DND-41 (cell line): Measurements from ENCODE around the gene OR51M1.
A peak's percentile ranks its signal among the peaks of the same experiment; 100 is the strongest.

ENCODE experiments used
- ATAC-seq: fragments of 200-7000 bp; cut with Tn5 transposase; 3 replicates; pipeline ENCODE4 v1.9.1; 2021; ENCODE audit warnings: low read depth; ENCODE audit not compliant: insufficient read depth
- DNase-seq: peaks from one replicate; pipeline ENCODE4 v3.0.0-alpha.2; 2020
- H2AFZ ChIP-seq: 2 replicates; pipeline ENCODE4 v1.6.0; 2012; ENCODE audit warnings: low read depth, low read length
- H3K27ac ChIP-seq: 2 replicates; pipeline ENCODE4 v1.5.1; 2012; ENCODE audit warnings: low read length, inconsistent platforms
- H3K27me3 ChIP-seq: fragments of 200-600 bp; sonication (generic); 2 replicates; pipeline ENCODE4 v1.6.0; 2012; ENCODE audit warnings: low read length, mild to moderate bottlenecking, inconsistent platforms; ENCODE audit not compliant: insufficient read depth, poor library complexity
- H3K36me3 ChIP-seq: 2 replicates; pipeline ENCODE4 v1.5.1; 2012; ENCODE audit warnings: low read length, inconsistent platforms; ENCODE audit not compliant: insufficient read depth
- H3K4me1 ChIP-seq: 2 replicates; pipeline ENCODE4 v1.5.1; 2012; ENCODE audit warnings: mild to moderate bottlenecking, low read length; ENCODE audit not compliant: insufficient read depth
- H3K4me2 ChIP-seq: 2 replicates; pipeline ENCODE4 v1.6.0; 2012; ENCODE audit warnings: mild to moderate bottlenecking, moderate library complexity, low read length, inconsistent platforms; ENCODE audit not compliant: insufficient read depth
- H3K4me3 ChIP-seq, 2 experiments: fragments of 200-600 bp in 1 of 2; shearing (Covaris generic) in 1 of 2; 2 replicates each; pipeline ENCODE4 v1.5.1; 2012 to 2016; ENCODE audit warnings: inconsistent platforms in 2 of 2, low read length in 2 of 2, mild to moderate bottlenecking in 2 of 2, low read depth in 1 of 2, moderate library complexity in 1 of 2
- H3K79me2 ChIP-seq: 2 replicates; pipeline ENCODE4 v1.6.0; 2012; ENCODE audit warnings: low read length, inconsistent platforms; ENCODE audit not compliant: insufficient read depth
- H3K9ac ChIP-seq: 2 replicates; pipeline ENCODE4 v1.6.0; 2012; ENCODE audit warnings: low read depth, mild to moderate bottlenecking, inconsistent platforms, low read length, moderate library complexity
- H3K9me3 ChIP-seq: 2 replicates; pipeline ENCODE4 v1.5.1; 2012; ENCODE audit warnings: low read length, moderate library complexity, mild to moderate bottlenecking, inconsistent platforms; ENCODE audit not compliant: insufficient read depth, severe bottlenecking
- H4K20me1 ChIP-seq: 2 replicates; pipeline ENCODE4 v1.6.0; 2012; ENCODE audit warnings: low read length; ENCODE audit not compliant: insufficient read depth
- CTCF ChIP-seq: IDR thresholded peaks from 2 replicates; pipeline ENCODE4 v1.5.1; 2012; ENCODE audit warnings: borderline replicate concordance, low read length, moderate library complexity, mild to moderate bottlenecking; ENCODE audit not compliant: poor library complexity, severe bottlenecking; ENCODE audit errors: extremely low read depth
- EZH2 ChIP-seq: IDR thresholded peaks from 3 replicates; pipeline ENCODE4 v1.6.1; 2012; ENCODE audit warnings: borderline replicate concordance, low read depth, mild to moderate bottlenecking, moderate library complexity, low read length, inconsistent platforms; ENCODE audit not compliant: severe bottlenecking

Gene OR51M1

GRCh38 chr11:5369789-5370188 is 13.8 kb upstream of the OR51M1 start:
- peaks cover 3% of the 10 kb centered on the region for H3K27me3 ChIP-seq
- H3K9ac ChIP-seq: no peak overlapping the region
- DNase-seq: no peak
- TF ChIP-seq CTCF: peak; percentile 28
- TF ChIP-seq EZH2: no peak
- H2AFZ ChIP-seq: no peak overlapping the region
- H3K4me3 ChIP-seq: no peak overlapping the region
- H3K27ac ChIP-seq: no peak overlapping the region
- H3K9me3 ChIP-seq: no peaks in the 10 kb centered on the region
- H3K36me3 ChIP-seq: no peaks in the 10 kb centered on the region
- H3K4me1 ChIP-seq: no peaks in the 10 kb centered on the region
- H3K4me2 ChIP-seq: no peak overlapping the region
- no peaks in the 10 kb centered on the region for H3K79me2 ChIP-seq
- ATAC-seq: no peak
- H4K20me1 ChIP-seq: no peaks in the 10 kb centered on the region

GRCh38 chr11:5380740-5381342 is 2.8 kb upstream of the OR51M1 start:
- Histone ChIP-seq H3K4me2 (no peak overlapping the region), H3K4me1 (no peaks in the 10 kb centered on the region), H3K36me3 (no peaks in the 10 kb centered on the region), H3K27me3 (peaks cover 2% of the 10 kb centered on the region), H3K79me2 (no peaks in the 10 kb centered on the region), H3K4me3 (no peak overlapping the region), H2AFZ (no peak overlapping the region), H3K9ac (no peak overlapping the region), H3K27ac (no peak overlapping the region), H4K20me1 (no peaks in the 10 kb centered on the region), H3K9me3 (no peaks in the 10 kb centered on the region)
- TF ChIP-seq CTCF: peak; percentile 75
- no peak for TF ChIP-seq EZH2
- ATAC-seq (peak; percentile 66; the same call in 2 of the 3 replicates), DNase-seq (peak; percentile 42)

GRCh38 chr11:5384335-5384734 is 723 bp downstream of the OR51M1 start:
- no peak overlapping the region for H3K4me3 ChIP-seq
- no peak overlapping the region for H2AFZ ChIP-seq
- no peaks in the 10 kb centered on the region for H3K36me3 ChIP-seq
- no peak overlapping the region for H3K27ac ChIP-seq
- H3K4me1 ChIP-seq: no peaks in the 10 kb centered on the region
- H3K9ac ChIP-seq: no peak overlapping the region
- H3K79me2 ChIP-seq: no peaks in the 10 kb centered on the region
- no peaks in the 10 kb centered on the region for H3K9me3 ChIP-seq
- H3K27me3 ChIP-seq: peaks cover 2% of the 10 kb centered on the region
- ATAC-seq (no peak), DNase-seq (no peak)
- no peak overlapping the region for H3K4me2 ChIP-seq
- no peaks in the 10 kb centered on the region for H4K20me1 ChIP-seq
- TF ChIP-seq EZH2: no peak
- TF ChIP-seq CTCF: no peak
